Measurements from ENCODE around the gene CHCHD10.

GRCh38 chr22:23817146-23817545, 49.4 kb upstream of the CHCHD10 start:
- TF ChIP-seq ISL1 (CRISPR knock-in tag; IDR thresholded peaks at IDR 0.05) (no peak), TOX (CRISPR knock-in tag; IDR thresholded peaks at IDR 0.05; ENCODE audit: borderline replicate concordance) (no peak), CSDC2 (CRISPR knock-in tag; IDR thresholded peaks at IDR 0.05) (no peak), TCF4 (CRISPR knock-in tag; IDR thresholded peaks at IDR 0.05; ENCODE audit: borderline replicate concordance) (no peak), CREB5 (CRISPR knock-in tag; IDR thresholded peaks at IDR 0.05; ENCODE audit: low read depth) (no peak), GLIS3 (CRISPR knock-in tag; IDR thresholded peaks at IDR 0.05) (no peak), ZNF565 (CRISPR knock-in tag; conservative IDR thresholded peaks at IDR 0.05; ENCODE audit: low read depth) (no peak), POU6F1 (CRISPR knock-in tag; IDR thresholded peaks at IDR 0.05; ENCODE audit: borderline replicate concordance, low read depth) (no peak), ZNF8 (CRISPR knock-in tag; IDR thresholded peaks at IDR 0.05) (no peak), RARB (CRISPR knock-in tag; IDR thresholded peaks at IDR 0.05) (no peak), SNAI2 (CRISPR knock-in tag; IDR thresholded peaks at IDR 0.05) (no peak), CSRNP3 (CRISPR knock-in tag; IDR thresholded peaks at IDR 0.05) (no peak), BACH2 (CRISPR knock-in tag; IDR thresholded peaks at IDR 0.05; ENCODE audit: borderline replicate concordance) (no peak)

All from SK-N-SH treated with all-trans-retinoic acid at 6 μM for 48 hours (cell line).